Activated CD4-positive, alpha-beta memory T cell treated with anti-CD3 and anti-CD28 coated beads, Interleukin-2, amount 10 ng/mL, durations not matched to agents 7 days and 5 days (primary cell): ENCODE data around the gene TJP3. TPM values are rescaled to one million over a fixed set of nuclear protein-coding genes. Genes with fewer than 3 reads are reported as not detected.

ENCODE experiments used
- CTCF ChIA-PET: fragments of 350-600 bp; sonication (Branson Sonifier 250); formaldehyde crosslinking; loops from one replicate; lab custom pipeline; 2021; ENCODE audit warnings: antibody characterized with exemption, inconsistent platforms; lab: Charles Lee
- POLR2A ChIA-PET: fragments of 350-600 bp; sonication (Branson Sonifier 250); formaldehyde crosslinking; loops from one replicate; lab custom pipeline; 2021; ENCODE audit warnings: antibody characterized with exemption; lab: Charles Lee
- DNase-seq: peaks from one replicate; pipeline ENCODE4 v3.0.0-alpha.2; 2020
- H3K27ac Mint-ChIP-seq: one replicate; pipeline ENCODE4 v1.8.0; 2021; ENCODE audit warnings: mild to moderate bottlenecking, mixed read lengths
- H3K27me3 Mint-ChIP-seq: one replicate; pipeline ENCODE4 v1.8.0; 2021; ENCODE audit warnings: mixed read lengths
- H3K36me3 Mint-ChIP-seq: one replicate; pipeline ENCODE4 v1.8.0; 2021; ENCODE audit warnings: low read depth, mixed read lengths
- H3K4me1 Mint-ChIP-seq: one replicate; pipeline ENCODE4 v1.8.0; 2021; ENCODE audit warnings: mixed read lengths
- H3K4me3 Mint-ChIP-seq: one replicate; pipeline ENCODE4 v1.8.0; 2021; ENCODE audit warnings: mild to moderate bottlenecking, mixed read lengths
- H3K9me3 Mint-ChIP-seq: one replicate; pipeline ENCODE4 v1.8.0; 2021; ENCODE audit warnings: mixed read lengths
- total RNA-seq, 2 experiments: library from RNA; stranded (reverse); gene quantifications; one replicate each; pipeline ENCODE4 v1.2.3, GENCODE V29; 2021

Gene TJP3
- total RNA-seq, 2 experiments from 2014 or later = 1.4 to 1.7 TPM

DNA sequence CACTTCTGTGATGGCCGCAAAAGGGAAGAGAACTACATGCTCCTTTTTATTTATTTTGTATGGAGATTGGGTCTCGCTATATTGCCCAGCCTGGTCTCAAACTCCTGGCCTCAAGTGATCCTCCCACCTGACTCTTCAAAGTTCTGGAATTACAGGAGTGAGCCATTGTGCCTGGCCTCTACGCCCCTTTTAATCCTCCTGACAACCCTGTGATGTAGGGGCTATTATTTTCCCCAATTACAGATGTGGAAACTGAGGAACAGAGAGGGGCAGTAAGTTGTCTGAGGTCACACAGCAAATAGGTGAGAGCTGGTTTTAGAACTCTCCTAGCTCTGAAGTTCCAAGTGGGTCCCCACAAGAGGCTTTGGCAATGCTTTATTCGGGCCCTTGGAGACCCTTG is 11.7 kb downstream of the TJP3 start:
- CTCF ChIA-PET = interaction anchor here (0.5 to 1.4 kb wide), 2 partner anchors 14 to 802 kb away, joined by 3 read pairs; no protein-coding TSS in a partner anchor
- H3K27ac Mint-ChIP-seq = no peak overlapping the region
- POLR2A ChIA-PET = interaction anchor here (1.7 kb wide), 1 partner anchor 30 kb away, joined by 3 read pairs; no protein-coding TSS in a partner anchor
- no peak for DNase-seq
- peaks cover 21% of the 10 kb centered on the region for H3K27me3 Mint-ChIP-seq
- no peak overlapping the region for H3K4me3 Mint-ChIP-seq
- H3K4me1 Mint-ChIP-seq = peaks cover 3% of the 10 kb centered on the region
- no peaks in the 10 kb centered on the region for H3K9me3 Mint-ChIP-seq
- H3K36me3 Mint-ChIP-seq = no peaks in the 10 kb centered on the region

DNA sequence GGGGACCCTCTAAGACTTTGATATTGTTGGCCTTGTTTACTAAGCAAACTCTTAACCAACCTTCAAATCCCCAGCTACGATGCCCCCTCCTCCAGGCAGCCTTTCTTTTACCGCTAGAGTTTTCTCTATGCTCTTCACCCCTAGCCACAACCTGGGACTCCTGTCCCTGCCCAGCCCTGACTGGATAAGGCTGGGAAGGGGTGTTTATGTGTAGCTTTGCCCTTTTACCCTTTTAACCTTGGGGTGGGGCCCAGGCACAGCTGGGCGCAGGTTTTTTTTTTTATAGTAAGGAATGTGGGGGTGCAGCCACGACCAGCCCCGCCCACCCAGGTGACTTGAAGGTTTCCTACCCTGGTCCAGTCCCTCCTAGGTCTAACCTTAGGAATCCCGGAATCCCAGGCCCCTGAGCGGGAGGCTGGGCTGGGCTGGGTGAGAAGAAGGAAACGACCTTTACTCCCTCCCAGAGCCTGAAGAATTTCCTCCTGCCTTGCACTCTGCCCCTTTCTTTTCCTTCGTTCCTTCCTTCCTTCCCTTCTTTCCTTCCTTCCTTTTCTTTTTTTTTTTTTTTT is 12.2 kb downstream of the TJP3 start:
- Mint-ChIP-seq H3K27me3 (peaks cover 21% of the 10 kb centered on the region), H3K4me3 (no peak overlapping the region), H3K9me3 (no peaks in the 10 kb centered on the region), H3K4me1 (peaks cover 3% of the 10 kb centered on the region), H3K27ac (no peak overlapping the region), H3K36me3 (no peaks in the 10 kb centered on the region)
- DNase-seq = no peak
- CTCF ChIA-PET = interaction anchor here (0.7 to 2.0 kb wide), 4 partner anchors 13 to 130 kb away, joined by 3 to 6 read pairs (median 3); no protein-coding TSS in a partner anchor
- POLR2A ChIA-PET = interaction anchor here (1.6 to 1.7 kb wide), 2 partner anchors 12 to 30 kb away, joined by 3 read pairs; partner anchors contain the start of gene TJP3

- CTCF ChIA-PET = interaction anchor here (0.7 to 2.0 kb wide), 4 partner anchors 34 to 419 kb away, joined by 3 to 6 read pairs (median 4); no protein-coding TSS in a partner anchor
- peaks cover 3% of the 10 kb centered on the region for H3K4me1 Mint-ChIP-seq
- peak; percentile 84 for DNase-seq
- no peaks in the 10 kb centered on the region for H3K9me3 Mint-ChIP-seq
- POLR2A ChIA-PET = interaction anchor here (1.6 to 1.7 kb wide), 2 partner anchors 13 to 31 kb away, joined by 3 read pairs; partner anchors contain the start of gene TJP3
- no peak overlapping the region for H3K27ac Mint-ChIP-seq
- H3K36me3 Mint-ChIP-seq = no peaks in the 10 kb centered on the region
- H3K4me3 Mint-ChIP-seq = peak overlapping the region; percentile 35
- H3K27me3 Mint-ChIP-seq = peaks cover 21% of the 10 kb centered on the region
Observed at GRCh38 chr19:3721131-3721886, 13.1 kb downstream of the TJP3 start.

DNA sequence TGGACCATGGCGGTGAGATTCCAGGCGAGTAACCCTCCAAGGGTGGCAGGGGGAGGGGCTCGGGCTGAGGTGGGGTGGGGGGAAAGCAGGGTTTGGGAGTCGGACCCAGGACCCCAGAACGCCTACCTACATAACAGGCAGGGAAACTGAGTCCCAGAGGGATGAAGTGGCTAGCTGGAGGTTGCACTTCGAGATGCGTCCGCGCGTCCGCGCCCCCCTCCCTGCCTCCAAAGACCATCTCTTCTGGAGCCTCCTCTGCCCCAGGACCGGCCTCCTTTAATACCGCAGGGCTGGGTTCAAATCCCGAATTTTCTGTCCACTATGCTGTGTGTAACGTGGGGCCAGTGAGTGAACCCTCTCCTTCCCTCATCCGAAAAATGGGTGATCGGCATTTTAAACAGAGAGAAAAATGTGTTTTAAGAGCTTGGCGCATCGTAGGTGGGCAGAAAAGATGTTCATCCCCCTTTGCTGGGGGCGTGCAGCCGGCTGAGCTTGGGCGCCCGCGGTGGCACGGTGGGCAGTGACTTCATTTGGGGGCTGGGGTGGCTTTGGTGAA is 13.8 kb downstream of the TJP3 start:
- no peak for DNase-seq
- Mint-ChIP-seq H3K4me1 (peaks cover 3% of the 10 kb centered on the region), H3K27ac (no peak overlapping the region), H3K4me3 (no peak overlapping the region), H3K36me3 (no peaks in the 10 kb centered on the region), H3K9me3 (no peaks in the 10 kb centered on the region), H3K27me3 (peaks cover 21% of the 10 kb centered on the region)
- CTCF ChIA-PET = interaction anchor here (0.9 to 2.0 kb wide), 2 partner anchors 100 to 418 kb away, joined by 4 to 6 read pairs; no protein-coding TSS in a partner anchor
- POLR2A ChIA-PET = interaction anchor here (0.8 to 1.6 kb wide), 2 partner anchors 14 to 17 kb away, joined by 3 read pairs; partner anchors contain the start of gene TJP3

- Mint-ChIP-seq H3K9me3 (no peaks in the 10 kb centered on the region), H3K36me3 (no peaks in the 10 kb centered on the region), H3K4me3 (no peak overlapping the region), H3K4me1 (peaks cover 3% of the 10 kb centered on the region), H3K27ac (no peak overlapping the region), H3K27me3 (peaks cover 21% of the 10 kb centered on the region)
- ChIA-PET CTCF (interaction anchor here (2.0 kb wide), 1 partner anchor 100 kb away, joined by 6 read pairs; no protein-coding TSS in a partner anchor), POLR2A (interaction anchor here (0.8 kb wide), 1 partner anchor 17 kb away, joined by 3 read pairs; no protein-coding TSS in a partner anchor)
- DNase-seq = no peak
Observed at GRCh38 chr19:3722443-3723109, 14.4 kb downstream of the TJP3 start.

GRCh38 chr19:3723110-3723488 is 14.9 kb downstream of the TJP3 start:
- peaks cover 3% of the 10 kb centered on the region for H3K4me1 Mint-ChIP-seq
- H3K4me3 Mint-ChIP-seq = no peak overlapping the region
- ChIA-PET POLR2A (no interaction called here), CTCF (no interaction called here)
- no peak for DNase-seq
- H3K27me3 Mint-ChIP-seq = peaks cover 21% of the 10 kb centered on the region
- H3K9me3 Mint-ChIP-seq = no peaks in the 10 kb centered on the region
- H3K27ac Mint-ChIP-seq = no peak overlapping the region
- H3K36me3 Mint-ChIP-seq = no peaks in the 10 kb centered on the region

GRCh38 chr19:3723883-3724282 is 15.7 kb downstream of the TJP3 start:
- Mint-ChIP-seq H3K27me3 (peaks cover 21% of the 10 kb centered on the region), H3K36me3 (no peaks in the 10 kb centered on the region), H3K9me3 (no peaks in the 10 kb centered on the region), H3K4me3 (no peak overlapping the region), H3K27ac (no peak overlapping the region), H3K4me1 (peaks cover 3% of the 10 kb centered on the region)
- no peak for DNase-seq
- CTCF ChIA-PET = interaction anchor here (1.4 kb wide), 1 partner anchor 39 kb away, joined by 4 read pairs; the partner anchor contains the start of gene MRPL54
- POLR2A ChIA-PET = no interaction called here

GRCh38 chr19:3725121-3725520 is 16.9 kb downstream of the TJP3 start:
- Mint-ChIP-seq H3K4me3 (no peak overlapping the region), H3K36me3 (no peaks in the 10 kb centered on the region), H3K4me1 (peaks cover 3% of the 10 kb centered on the region), H3K27me3 (peaks cover 20% of the 10 kb centered on the region), H3K9me3 (no peaks in the 10 kb centered on the region), H3K27ac (no peak overlapping the region)
- CTCF ChIA-PET = interaction anchor here (1.4 kb wide), 1 partner anchor 37 kb away, joined by 4 read pairs; the partner anchor contains the start of gene MRPL54
- DNase-seq = no peak
- POLR2A ChIA-PET = no interaction called here

- H3K27ac Mint-ChIP-seq = no peak overlapping the region
- H3K27me3 Mint-ChIP-seq = peaks cover 17% of the 10 kb centered on the region
- ChIA-PET CTCF (no interaction called here), POLR2A (no interaction called here)
- H3K4me1 Mint-ChIP-seq = peaks cover 3% of the 10 kb centered on the region
- DNase-seq = no peak
- H3K36me3 Mint-ChIP-seq = no peaks in the 10 kb centered on the region
- no peaks in the 10 kb centered on the region for H3K9me3 Mint-ChIP-seq
- no peak overlapping the region for H3K4me3 Mint-ChIP-seq
Observed at GRCh38 chr19:3725640-3726310, 17.6 kb downstream of the TJP3 start.

DNA sequence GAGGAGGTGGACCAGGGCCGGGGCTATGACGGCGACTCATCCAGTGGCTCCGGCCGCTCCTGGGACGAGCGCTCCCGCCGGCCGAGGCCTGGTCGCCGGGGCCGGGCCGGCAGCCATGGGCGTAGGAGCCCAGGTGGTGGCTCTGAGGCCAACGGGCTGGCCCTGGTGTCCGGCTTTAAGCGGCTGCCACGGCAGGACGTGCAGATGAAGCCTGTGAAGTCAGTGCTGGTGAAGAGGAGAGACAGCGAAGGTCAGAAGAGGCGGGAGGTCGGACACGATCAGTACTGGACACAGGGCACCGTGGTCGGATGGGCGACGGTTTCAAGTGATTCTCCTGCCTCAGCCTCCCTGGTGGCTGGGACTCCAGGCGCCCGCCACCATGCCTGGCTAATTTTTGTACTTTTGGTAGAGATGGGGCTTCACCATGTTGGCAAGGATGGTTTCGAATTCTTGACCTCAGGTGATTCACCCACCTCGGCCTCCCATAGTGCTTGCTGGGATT is 22.3 kb downstream of the TJP3 start:
- Mint-ChIP-seq H3K4me3 (no peak overlapping the region), H3K36me3 (no peaks in the 10 kb centered on the region), H3K27ac (no peak overlapping the region), H3K27me3 (no peaks in the 10 kb centered on the region), H3K4me1 (no peaks in the 10 kb centered on the region), H3K9me3 (no peaks in the 10 kb centered on the region)
- no peak for DNase-seq
- CTCF ChIA-PET = no interaction called here
- POLR2A ChIA-PET = no interaction called here

GRCh38 chr19:3732108-3732507 is 23.9 kb downstream of the TJP3 start:
- no peak for DNase-seq
- ChIA-PET CTCF (interaction anchor here (1.8 kb wide), 1 partner anchor 30 kb away, joined by 4 read pairs; the partner anchor contains the start of gene MRPL54), POLR2A (no interaction called here)
- Mint-ChIP-seq H3K36me3 (no peaks in the 10 kb centered on the region), H3K9me3 (no peaks in the 10 kb centered on the region), H3K4me1 (no peaks in the 10 kb centered on the region), H3K27ac (no peak overlapping the region), H3K4me3 (no peak overlapping the region), H3K27me3 (no peaks in the 10 kb centered on the region)
